ENCODE results near the gene FRMD4A. TPM values are rescaled to one million over a fixed set of nuclear protein-coding genes. Genes with fewer than 3 reads are reported as not detected.
A peak's percentile ranks its signal among the peaks of the same experiment; 100 is the strongest.

The FRMD4A gene
- total and polyA plus RNA-seq, 2 of the 4 experiments (the other 2 are of a cell fraction), result 30.3 to 68.8 TPM

DNA sequence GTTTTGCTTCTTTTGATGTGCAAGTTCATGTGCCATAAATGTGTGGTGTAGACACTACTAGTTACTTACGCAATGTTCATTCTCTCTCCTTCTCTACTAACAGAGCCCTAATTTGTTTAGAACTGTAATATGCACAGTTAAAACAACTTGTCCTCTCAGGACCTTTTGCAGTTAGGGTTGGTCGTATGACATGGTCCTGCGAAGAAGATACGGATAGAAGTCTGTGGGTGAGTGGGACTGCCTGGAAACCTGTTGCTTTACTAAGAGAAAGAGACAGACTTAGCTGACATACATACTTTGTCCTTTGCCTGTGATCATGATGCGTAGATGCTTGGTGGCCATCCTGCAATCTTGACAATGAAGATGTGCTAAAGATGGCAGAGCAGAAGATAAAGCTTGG lies 692.8 kb downstream of the FRMD4A start:
- Histone ChIP-seq H3K36me3 (ENCODE audit: control insufficient read depth, insufficient read depth, low read length) (peaks cover 7% of the 10 kb centered on the region), H3K4me1 (ENCODE audit: control insufficient read depth, insufficient read depth, low read length) (no peaks in the 10 kb centered on the region; the same call in 1 of the 2 replicates), H3K79me1 (ENCODE audit: low read depth in 1 of 2, low read length in 2 of 2) (no peaks in the 10 kb centered on the region), H3K56ac (ENCODE audit: extremely low read depth, insufficient read depth, low read length) (no peak overlapping the region), H4K8ac (ENCODE audit: low read depth in 2 of 2, low read length in 2 of 2) (no peak overlapping the region), H2AK9ac (replicated peaks; ENCODE audit: low read depth, low read length, poor library complexity) (no peak overlapping the region), H3K14ac (replicated peaks; ENCODE audit: low read depth, low read length) (no peak overlapping the region), H4K20me1 (ENCODE audit: insufficient read depth, low read length) (no peaks in the 10 kb centered on the region), H3K4me2 (ENCODE audit: low read depth, low read length) (no peak overlapping the region), H2BK5ac (ENCODE audit: low read depth, low read length, poor library complexity, severe bottlenecking) (no peak overlapping the region), H3K4ac (ENCODE audit: low read depth, low read length) (no peak overlapping the region), H3K27ac (ENCODE audit: insufficient read depth, low read length) (peak overlapping the region; percentile 13; the same call in 1 of the 2 replicates), H4K5ac (ENCODE audit: low read depth, low read length) (no peak overlapping the region), H3K27me3 (ENCODE audit: control insufficient read depth, insufficient read depth, low read length) (no peaks in the 10 kb centered on the region), H3K9me3 (ENCODE audit: control insufficient read depth, insufficient read depth, low read length) (peaks cover 13% of the 10 kb centered on the region), H2BK120ac (ENCODE audit: low read depth, low read length) (no peak overlapping the region), H2BK20ac (ENCODE audit: low read depth, low read length) (no peak overlapping the region), H2AK5ac (ENCODE audit: low read depth, low read length) (no peak overlapping the region), H2BK15ac (ENCODE audit: low read depth, low read length) (no peak overlapping the region), H3K4me3 (ENCODE audit: insufficient read depth, low read depth, low read length) (no peak overlapping the region), H3K9me1 (ENCODE audit: insufficient read depth, low read length) (peaks cover 6% of the 10 kb centered on the region; the same call in 1 of the 2 replicates), H4K91ac (ENCODE audit: insufficient read depth, low read depth, low read length) (no peak overlapping the region), H3K18ac (ENCODE audit: low read depth, low read length) (no peak overlapping the region), H3K23ac (ENCODE audit: low read depth, low read length) (no peak overlapping the region), H2AFZ (replicated peaks; ENCODE audit: low read length, poor library complexity) (no peak overlapping the region), H3K9ac (ENCODE audit: low read depth, low read length) (no peak overlapping the region)
- CTCF ChIA-PET, result interaction anchor here (0.6 kb wide), 1 partner anchor 1164 kb away, joined by 3 read pairs; no protein-coding TSS in a partner anchor
- intact Hi-C loops (cut with micrococcal nuclease), result no loop called here
- no CpG with 5 or more reads among the region's 5 CpGs for WGBS, 2 experiments (ENCODE audit: extremely low coverage in 2 of 2, insufficient read length in 1 of 2)
- DNase-seq, result no peak
- BruUV-seq (replicated peaks), result no TSS peak
- ATAC-seq (ENCODE audit: low read depth), result peak; percentile 37; the same call in 1 of the 2 replicates
- POLR2A ChIA-PET (ENCODE audit: unreplicated experiment), result interaction anchor here (0.6 kb wide), 1 partner anchor 132 kb away, joined by 3 read pairs; no protein-coding TSS in a partner anchor
- in situ Hi-C loops (cut with MboI; ENCODE audit: low sequenced_read_pairs), result no loop called here
- TF ChIP-seq CEBPB (IDR thresholded peaks at IDR 0.05; ENCODE audit: low read depth, low read length), result peak; percentile 77
- no peak for TF ChIP-seq MAFK (IDR thresholded peaks at IDR 0.05; ENCODE audit: low read depth, low read length)
- no peak for TF ChIP-seq RFX5 (IDR thresholded peaks at IDR 0.05; ENCODE audit: low read depth, low read length)
- dilution Hi-C loops (cut with HindIII; ENCODE audit: low sequenced_read_pairs, unreplicated experiment), result no loop called here

Measured in IMR-90 (cell line).